Stimulated activated CD4-positive, alpha-beta T cell treated with anti-CD3 and anti-CD28 coated beads, TNF-alpha, amount 100 ng/mL, for 48 hours (primary cell): ENCODE measurements around the gene SAMMSON.
A peak's percentile ranks its signal among the peaks of the same experiment; 100 is the strongest.

ENCODE experiments used
- DNase-seq, 3 donors: peaks; one replicate each; pipeline ENCODE4 v3.0.0-alpha.2; 2020; ENCODE audit warnings: low read depth in 3 of 3

SAMMSON gene

GRCh38 chr3:70090322-70090913 lies 90.9 kb downstream of the SAMMSON start:
- no peak for DNase-seq

- DNase-seq: no peak
Measured at GRCh38 chr3:70094197-70094596, 94.7 kb downstream of the SAMMSON start.

- DNase-seq: no peak
Measured at GRCh38 chr3:70095260-70095659, 95.7 kb downstream of the SAMMSON start.

- DNase-seq: no peak
Measured at GRCh38 chr3:70096376-70097066, 97.0 kb downstream of the SAMMSON start.

GRCh38 chr3:70097084-70097483 lies 97.6 kb downstream of the SAMMSON start:
- DNase-seq: no peak

GRCh38 chr3:70108072-70108471 lies 108.5 kb downstream of the SAMMSON start:
- DNase-seq: peak in 1 of 3 donors; percentile 2

GRCh38 chr3:70108546-70108945 lies 109.0 kb downstream of the SAMMSON start:
- no peak for DNase-seq

- no peak for DNase-seq
Measured at GRCh38 chr3:70110066-70110465, 110.5 kb downstream of the SAMMSON start.

- no peak for DNase-seq
Measured at GRCh38 chr3:70111411-70111810, 111.9 kb downstream of the SAMMSON start.

GRCh38 chr3:70112751-70113150 lies 113.2 kb downstream of the SAMMSON start:
- no peak for DNase-seq

- DNase-seq: no peak
Measured at GRCh38 chr3:70114431-70114830, 114.9 kb downstream of the SAMMSON start.

- no peak for DNase-seq
Measured at GRCh38 chr3:70119879-70120278, 120.3 kb downstream of the SAMMSON start.
